K562 (cell line): ENCODE measurements around the gene ADAT2.
"Not testable (repeated sequence)": the region's sequence is repeated elsewhere in the genome, so short reads cannot be mapped to it uniquely, and the experiment has no call there.

Experiments used
- BHLHE40 ChIP-seq: IDR thresholded peaks from 2 replicates; pipeline ENCODE4 v1.6.1; 2011; ENCODE audit warnings: low read length, improper control_type of control experiment
- CEBPB ChIP-seq: fragments of 450-650 bp; IDR thresholded peaks from 2 replicates; pipeline ENCODE4 v1.6.1; 2016; ENCODE audit warnings: missing genetic modification characterization, missing compliant biosample characterization
- CREB5 ChIP-seq: fragments of 250-450 bp; sonication (Bioruptor Pico); IDR thresholded peaks from 2 replicates; pipeline ENCODE4 v1.5.0; 2020; ENCODE audit warnings: mild to moderate bottlenecking
- CTCF ChIP-seq, 3 experiments: IDR thresholded peaks in 2 of 3; conservative IDR thresholded peaks in 1 of 3; 2 replicates each; pipeline ENCODE4 v1.5.1; 2011 to 2012; ENCODE audit warnings: low read length in 3 of 3, mild to moderate bottlenecking in 3 of 3, control low read depth in 2 of 3, improper control_type of control experiment in 1 of 3, inconsistent platforms in 1 of 3, low read depth in 1 of 3, mixed read lengths in 1 of 3, moderate library complexity in 1 of 3; ENCODE audit not compliant: insufficient read depth in 2 of 3
- MYC ChIP-seq, 2 experiments: fragments of 250-450 bp in 1 of 2; sonication (Bioruptor Pico) in 1 of 2; IDR thresholded peaks; 2 replicates each; pipeline versions ENCODE4 v1.5.1 to v1.6.1; 2012 to 2021; ENCODE audit warnings: low read depth in 2 of 2, borderline replicate concordance in 1 of 2, improper control_type of control experiment in 1 of 2, low read length in 1 of 2, mild to moderate bottlenecking in 1 of 2, moderate library complexity in 1 of 2
- SP1 ChIP-seq: sonication (generic); formaldehyde crosslinking; IDR thresholded peaks from 2 replicates; pipeline ENCODE4 v1.8.1; 2022; ENCODE audit warnings: mild to moderate bottlenecking, missing genetic modification reagents
- ZNF609 ChIP-seq: sonication (generic); formaldehyde crosslinking; IDR thresholded peaks from 2 replicates; pipeline ENCODE4 v1.8.1; 2023; ENCODE audit warnings: missing genetic modification reagents, mild to moderate bottlenecking, borderline replicate concordance

- TF ChIP-seq SP1; CREB5 (CRISPR knock-in tag); CTCF (IDR thresholded peaks at IDR 0.05 in 2 of 3, conservative IDR thresholded peaks at IDR 0.05 in 1 of 3; ENCODE audit: insufficient read depth in 2 of 3, low read depth in 1 of 3, low read length in 3 of 3); CEBPB (tag); BHLHE40; MYC (IDR thresholded peaks at IDR 0.05; ENCODE audit: low read depth, low read length); MYC (CRISPR knock-in tag; IDR thresholded peaks at IDR 0.05; ENCODE audit: borderline replicate concordance, low read depth); ZNF609 (CRISPR knock-in tag): not testable (repeated sequence)
Measured at GRCh38 chr6:143447865-143448264, 2.6 kb downstream of the ADAT2 start.
